HG03432 (cell line): ENCODE measurements around the gene RPUSD1.
"Not testable (repeated sequence)": the region's sequence is repeated elsewhere in the genome, so short reads cannot be mapped to it uniquely, and the experiment has no call there.

Experiments used
- ATAC-seq: cut with Tn5 transposase; IDR thresholded peaks from one replicate; pipeline ENCODE4 v1.9.1; 2021; ENCODE audit warnings: mild to moderate bottlenecking, moderate library complexity; ENCODE audit not compliant: unreplicated experiment

RPUSD1 gene

DNA sequence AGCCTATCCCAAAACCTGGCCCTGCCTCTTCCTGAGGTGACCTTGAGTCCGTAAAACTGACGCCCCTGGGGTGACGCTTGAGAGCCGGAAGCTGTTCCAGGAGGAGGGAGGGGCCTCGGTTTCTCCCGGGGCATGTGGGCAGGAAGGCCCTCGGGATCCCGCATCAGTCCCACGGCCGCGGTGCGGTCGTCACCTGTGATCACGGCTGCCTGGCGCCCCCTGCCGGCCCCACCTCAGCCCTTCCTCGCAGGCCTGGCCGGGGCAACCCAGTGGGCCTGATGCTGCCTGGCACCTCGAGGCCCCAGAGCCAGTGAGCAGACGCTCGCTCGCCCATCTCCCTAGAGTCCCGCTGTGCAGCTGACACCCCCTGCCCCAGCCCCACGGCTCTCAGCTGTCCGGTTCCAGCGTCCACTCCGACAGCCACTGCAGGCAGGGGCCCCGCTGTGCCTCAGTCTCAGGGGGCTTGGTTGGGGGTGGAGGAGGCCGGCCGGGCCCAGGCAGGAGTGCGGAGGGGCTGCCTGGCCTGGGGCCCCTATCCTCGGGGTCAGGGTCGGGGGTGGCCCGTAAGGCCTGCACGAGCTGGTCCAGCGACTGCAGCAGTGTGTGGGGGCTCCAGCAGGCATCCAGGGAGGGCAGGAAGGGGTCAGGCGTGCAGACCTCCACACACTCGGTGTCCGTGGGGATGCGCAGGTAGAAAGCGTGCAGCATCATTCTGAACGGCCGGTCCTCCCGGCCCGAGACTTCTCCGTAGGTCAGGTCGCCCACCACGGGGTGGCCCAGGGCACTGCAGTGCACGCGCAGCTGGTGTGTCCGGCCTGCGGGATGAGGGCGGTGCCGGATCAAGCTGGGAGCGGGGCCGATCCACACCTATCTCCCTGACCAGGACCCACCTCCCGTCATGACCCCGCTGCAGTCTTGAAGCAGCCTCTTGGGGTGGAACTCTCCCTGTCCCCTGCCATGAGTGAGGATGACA lies 2.3 kb downstream of the RPUSD1 start:
- no peak for ATAC-seq

DNA sequence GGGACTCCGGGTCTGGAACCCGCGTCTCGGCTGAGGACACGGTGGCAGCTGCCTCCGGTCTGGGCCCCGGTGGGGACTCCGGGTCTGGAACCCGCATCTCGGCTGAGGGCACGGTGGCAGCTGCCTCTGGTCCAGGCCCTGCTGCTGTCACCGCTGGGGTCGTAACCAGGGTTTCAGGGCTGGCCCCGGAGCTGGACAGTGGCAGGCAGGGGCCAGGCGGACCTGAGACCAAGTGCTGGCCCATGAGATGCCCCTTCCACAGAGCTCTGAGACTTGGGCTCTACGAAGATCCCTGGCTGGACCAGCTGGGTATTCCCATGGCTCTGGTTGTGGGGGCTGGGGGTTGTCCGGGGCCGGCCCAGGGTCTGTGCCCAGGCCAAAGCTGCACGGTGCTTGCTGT lies 3.8 kb downstream of the RPUSD1 start:
- ATAC-seq, result no peak

DNA sequence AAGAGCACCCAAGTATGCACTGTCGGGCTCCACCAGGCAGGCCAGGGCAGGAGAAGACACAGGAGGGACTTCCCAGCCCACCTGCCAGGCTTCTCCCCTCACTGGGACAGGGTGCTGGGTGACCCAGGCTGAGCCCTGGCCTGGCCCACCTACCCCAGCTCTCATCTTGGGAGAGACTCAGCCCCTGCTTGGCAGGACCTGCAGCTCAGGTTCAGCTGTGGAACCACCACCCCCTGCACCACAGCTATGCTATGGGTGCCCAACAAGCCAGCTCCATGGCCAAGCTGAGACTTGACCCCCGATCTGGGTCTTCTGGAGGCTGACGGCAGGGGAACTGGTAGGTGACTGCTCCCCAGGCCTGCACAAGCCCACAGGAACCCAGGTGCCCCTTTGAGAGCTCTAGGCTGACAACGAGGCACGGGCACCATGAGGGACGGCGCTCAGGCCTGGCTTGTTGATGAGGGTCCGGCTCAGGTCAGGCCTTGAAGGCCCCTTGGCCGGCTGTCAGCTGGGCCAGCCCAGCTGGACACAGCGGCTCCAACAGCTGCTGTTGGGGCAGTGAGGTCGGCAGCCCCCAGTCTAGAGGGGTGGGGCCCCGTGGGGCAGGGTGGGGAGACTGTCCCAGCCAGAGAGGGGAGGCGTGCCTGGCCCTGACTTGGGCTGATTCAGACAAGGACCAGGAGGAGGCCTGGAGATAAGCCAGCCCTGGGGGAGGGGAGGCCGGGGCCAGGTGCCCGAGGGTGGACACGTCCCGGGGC lies 4.6 kb downstream of the RPUSD1 start:
- ATAC-seq, result no peak

DNA sequence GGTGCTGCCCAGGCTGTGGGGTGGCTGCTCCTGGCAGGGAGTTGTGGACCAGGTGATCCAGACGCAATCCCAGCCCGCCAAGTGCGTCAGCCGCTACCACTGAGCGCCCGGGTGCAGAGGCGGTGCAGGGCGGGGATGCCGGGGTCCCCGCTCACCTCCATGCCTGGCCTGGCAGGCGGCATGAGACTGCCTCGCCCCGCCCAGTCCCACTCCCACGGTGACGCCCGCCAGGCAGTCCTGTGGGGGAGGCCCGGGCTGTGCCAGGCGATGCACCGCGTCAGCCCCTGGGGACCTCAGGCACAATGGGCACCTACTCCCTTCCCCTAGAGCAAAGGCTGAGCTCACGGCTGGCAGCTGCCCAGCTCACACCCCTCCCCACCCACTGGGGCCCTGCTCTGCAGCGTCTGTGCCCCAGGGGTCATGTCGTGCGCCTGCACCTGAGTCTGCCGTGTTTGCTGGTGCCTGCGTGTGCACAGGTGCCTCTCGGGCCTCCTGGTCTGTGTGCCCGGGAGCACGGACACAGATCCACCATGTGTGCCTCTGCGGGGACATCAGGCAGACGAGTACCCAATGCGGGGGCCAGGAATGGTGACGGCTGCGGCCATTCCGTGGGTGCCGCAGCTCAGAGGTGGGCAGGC lies 5.3 kb downstream of the RPUSD1 start:
- no peak for ATAC-seq

DNA sequence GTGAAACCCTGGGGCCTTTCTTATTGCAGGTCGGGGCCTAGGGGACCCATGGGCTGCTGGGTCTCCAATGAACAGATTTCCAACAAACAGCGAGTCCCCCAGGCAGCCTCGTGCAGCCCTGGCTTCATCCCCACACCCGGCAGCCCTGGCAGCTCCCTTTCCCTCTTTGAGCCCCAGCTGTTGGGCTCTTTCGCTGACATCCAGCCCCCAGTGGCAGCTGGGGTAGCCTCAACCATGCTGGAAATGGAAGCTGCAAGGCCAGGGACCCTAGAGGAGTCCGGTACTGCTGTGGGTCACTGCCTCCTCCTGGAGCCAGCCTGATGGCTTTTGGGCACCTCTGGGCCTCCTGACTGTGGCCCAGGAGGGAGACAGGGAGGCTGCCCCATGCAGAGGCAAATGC lies 5.9 kb downstream of the RPUSD1 start:
- no peak for ATAC-seq

DNA sequence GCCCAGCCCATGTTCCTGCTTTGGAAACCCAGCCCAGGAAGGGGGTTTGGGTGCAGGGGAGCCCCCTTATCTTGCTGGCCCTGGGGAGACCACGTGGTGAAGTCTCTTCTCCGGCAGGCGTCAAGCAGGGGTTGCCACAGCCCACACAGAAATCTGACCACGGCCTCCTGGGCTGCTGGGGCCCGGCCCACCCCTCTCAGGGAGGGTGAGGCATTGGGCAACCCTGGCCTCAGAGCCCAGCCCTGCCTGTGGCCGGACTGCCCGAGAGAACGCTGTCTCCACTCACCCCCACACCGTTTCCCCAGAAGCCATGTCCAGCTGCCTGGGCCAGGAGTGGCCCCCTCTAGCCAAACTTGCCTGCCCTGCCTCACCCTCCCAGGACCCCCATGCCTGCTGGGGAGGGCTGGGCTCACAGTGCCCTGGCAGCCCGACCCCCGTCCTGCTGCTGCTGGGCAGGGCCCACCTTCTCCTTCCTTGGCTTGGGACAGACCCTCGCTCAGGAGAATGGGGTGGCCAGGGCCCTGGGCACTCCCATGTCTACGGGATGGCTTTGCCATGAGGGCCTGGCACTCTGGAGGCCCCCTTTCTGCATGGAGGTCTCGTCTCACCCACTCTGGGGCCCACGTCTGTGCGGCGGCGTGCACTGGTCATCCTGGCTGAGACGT lies 6.7 kb downstream of the RPUSD1 start:
- ATAC-seq, result no peak

DNA sequence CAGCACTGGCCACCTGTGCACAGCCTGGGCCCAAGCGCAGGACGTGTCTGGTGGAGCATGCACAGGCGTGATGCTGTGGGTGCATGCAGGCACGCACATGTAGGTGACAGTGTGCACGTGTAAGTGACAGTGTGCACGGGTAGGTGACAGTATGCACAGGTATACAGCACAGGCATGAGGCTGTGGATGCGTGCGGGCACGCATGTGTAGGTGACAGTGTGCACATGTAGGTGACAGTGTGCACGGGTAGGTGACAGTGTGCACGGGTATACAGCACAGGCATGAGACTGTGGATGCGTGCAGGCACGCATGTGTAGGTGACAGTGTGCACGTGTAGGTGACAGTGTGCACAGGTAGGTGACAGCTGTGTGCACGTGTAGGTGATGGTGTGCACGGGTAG lies 7.9 kb downstream of the RPUSD1 start:
- ATAC-seq, result no peak

DNA sequence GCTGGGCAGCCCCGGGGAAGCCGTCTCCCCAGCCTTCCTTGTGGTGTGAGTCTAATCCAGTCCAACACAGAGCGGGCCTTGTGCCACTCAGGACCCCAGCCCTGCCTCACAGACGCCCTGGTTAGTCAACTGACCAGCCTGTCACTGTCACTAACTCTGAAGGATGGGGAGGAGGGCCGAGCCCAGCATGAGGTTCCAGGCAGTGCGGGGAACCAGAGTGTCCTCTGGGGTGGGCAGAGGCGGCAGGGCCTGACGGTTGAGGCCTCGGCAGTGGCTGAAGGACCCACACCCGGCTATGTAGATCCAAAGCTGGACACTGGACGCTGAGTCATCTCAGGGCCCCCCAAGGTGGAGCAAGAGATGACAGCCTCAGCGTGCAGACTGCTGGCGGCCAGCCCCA lies 8.6 kb downstream of the RPUSD1 start:
- no peak for ATAC-seq

DNA sequence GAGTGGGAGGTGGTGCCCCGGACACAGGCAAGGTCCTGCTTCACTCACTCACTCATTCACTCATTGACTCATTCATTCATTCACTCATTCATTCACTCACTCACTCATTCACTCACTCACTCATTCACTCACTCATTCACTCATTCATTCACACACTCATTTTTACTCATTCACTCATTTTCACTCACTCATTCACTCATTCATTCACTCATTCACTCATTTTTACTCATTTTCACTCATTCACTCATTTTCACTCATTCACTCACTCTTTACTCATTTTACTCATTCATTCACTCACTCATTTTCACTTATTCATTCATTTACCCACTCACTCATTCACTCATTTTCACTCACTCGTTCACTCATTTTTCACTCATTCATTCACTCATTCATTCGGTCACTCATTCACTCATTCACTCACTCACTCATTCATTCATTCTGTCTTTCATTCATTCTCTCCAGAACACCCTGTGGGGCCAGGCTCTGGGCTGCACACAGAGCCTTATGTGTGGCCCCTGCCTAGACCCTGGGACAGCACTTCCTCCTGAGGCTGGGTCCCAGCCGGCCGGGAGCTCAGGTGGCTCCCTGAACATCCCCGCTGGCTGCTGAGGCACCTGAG lies 9.2 kb downstream of the RPUSD1 start:
- no peak for ATAC-seq

DNA sequence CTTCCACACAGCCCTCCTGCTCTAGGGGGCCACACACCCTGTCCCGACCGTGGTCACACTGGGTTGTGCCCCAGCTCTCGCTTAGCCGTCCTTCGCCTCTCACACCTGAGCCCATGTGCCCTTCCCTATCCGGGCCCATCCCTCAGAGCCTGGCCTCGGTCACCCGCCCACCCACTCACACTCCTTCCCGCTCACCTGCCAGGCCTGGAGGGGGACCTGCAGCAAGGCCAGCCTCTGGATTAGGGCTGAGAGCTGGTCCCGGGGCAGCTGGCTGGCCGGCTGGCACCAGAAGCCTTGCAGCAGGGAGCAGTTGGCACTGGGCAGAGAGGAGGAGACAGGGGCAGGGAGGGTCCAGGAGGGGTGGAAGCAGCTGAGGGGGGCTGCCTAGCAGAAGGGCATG lies 9.7 kb downstream of the RPUSD1 start:
- no peak for ATAC-seq

DNA sequence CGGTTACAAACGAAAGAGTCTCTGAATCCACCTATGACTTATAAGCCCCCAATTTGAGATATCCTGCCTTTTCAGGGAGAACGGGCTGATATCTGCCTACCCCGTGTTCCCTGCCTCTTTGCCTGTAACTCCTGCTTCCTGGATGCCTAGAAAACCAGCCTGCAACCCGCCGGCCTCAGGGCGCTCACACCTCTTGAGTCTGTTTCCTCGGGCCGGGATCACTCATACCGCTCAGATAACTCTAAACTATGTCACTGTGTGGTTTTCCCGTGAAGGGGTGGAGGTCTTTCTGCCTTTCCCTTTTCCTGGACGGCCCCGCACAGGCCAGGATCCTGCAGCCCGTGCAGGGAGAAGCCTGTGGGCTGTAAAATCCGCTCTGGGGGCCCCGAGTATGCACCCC lies 10.4 kb downstream of the RPUSD1 start:
- no peak for ATAC-seq

DNA sequence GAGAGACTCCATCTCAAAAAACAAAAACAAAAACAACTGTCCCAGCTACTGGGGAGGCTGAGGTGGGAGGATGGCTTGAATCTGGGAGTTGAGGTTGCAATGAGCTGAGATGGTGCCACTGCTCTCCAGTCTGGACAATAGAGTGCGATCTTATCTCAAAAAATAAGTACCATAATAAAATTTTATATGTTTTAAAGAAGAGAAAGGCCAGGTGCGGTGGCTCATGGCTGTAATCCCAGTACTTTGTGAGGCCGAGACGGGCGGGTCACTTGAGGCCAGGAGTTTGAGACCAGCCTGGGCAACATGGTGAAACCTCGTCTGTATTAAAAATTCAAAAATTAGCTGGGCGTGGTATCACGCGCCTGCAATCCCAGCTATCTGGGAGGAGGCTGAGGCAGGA lies 11.4 kb downstream of the RPUSD1 start:
- ATAC-seq, result no peak

DNA sequence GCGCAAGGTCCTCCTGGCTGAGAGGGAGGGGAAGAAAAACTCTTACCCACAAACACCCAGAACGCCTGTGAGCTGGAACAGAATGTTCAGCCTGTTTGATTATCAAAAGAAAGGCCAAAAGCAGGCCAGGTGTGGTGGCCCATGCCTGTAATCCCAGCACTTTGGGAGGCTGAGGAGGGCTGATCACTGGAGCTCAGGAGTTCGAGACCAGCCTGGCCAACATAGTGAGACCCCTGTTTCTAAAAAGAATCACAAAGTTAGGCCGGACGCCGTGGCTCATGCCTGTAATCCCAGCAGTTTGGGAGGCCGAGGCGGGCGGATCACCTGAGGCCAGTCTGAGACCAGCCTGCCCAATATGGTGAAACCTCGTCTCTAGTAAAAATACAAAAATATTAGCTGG lies 11.9 kb downstream of the RPUSD1 start:
- ATAC-seq, result not testable (repeated sequence)

DNA sequence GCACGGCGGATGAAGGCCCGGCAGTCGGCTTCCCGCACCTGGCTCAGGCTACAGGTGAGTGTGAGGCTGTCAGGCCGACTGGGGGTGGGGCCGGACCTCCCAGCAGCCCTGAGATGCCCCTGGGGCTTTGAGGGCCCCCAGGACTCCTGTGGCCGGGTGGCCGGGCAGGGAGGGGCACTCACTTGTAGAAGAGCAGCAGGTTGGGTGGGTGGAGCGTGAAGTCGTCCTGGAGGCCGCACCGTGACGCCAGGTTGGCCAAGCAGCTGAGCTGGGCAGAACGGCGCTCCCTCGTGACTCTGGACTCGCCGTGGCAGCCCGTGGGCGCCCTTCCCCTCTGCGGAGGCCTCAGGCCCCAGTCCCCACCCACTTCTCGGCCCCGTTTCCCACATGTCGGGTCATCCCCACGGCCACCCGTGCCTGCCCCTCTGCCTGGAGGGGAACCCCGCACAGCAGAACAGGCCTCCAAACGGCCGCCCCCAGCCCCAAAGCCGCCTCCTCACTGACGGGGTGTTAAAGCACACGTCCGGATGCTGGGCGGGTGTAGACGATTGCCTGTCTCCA lies 12.9 kb downstream of the RPUSD1 start:
- ATAC-seq, result no peak

DNA sequence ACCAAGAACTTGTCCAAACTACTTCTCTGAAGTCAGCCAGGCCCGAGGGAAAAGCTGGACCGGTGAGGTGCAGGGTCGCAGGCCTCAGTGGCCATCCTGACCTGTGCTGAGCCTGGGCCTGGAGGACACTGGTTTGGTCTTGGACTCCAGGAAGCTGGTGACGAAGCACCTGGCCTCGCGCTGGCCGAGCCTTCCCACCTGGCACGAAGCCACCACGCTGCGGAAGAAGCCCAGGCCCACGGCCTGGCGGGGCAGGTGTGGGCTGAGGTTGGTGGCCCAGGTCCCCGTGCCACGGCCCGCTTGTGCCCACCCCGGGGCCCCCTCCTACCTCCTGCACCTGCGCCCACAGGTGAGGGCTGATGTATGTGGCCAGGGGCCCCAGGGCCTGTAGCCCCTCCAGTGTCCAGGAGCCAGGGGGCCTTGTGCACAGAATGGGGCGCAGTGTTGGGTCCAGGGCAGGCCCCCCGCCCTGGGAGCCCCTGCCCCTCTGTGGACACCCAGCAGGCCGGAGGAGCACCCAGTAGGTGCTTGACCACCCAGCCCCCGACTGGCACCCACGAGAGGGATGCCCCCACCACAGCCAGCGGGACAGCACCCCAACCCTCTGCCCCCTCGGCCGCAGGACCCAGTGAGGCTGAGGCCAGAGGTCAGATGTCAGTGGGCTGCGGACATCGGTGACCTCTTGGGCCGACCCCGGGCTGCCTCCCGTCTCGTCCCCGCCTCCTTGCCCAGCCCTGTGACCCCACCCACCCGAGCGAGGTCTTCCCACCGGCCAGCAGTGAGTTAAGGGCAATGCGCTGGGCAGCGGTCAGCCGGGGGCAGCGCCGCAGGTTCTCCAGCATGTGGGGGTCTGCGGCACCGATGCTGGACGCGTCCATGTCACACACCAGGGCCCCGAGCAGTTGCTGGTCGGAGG lies 13.8 kb downstream of the RPUSD1 start:
- ATAC-seq, result no peak

DNA sequence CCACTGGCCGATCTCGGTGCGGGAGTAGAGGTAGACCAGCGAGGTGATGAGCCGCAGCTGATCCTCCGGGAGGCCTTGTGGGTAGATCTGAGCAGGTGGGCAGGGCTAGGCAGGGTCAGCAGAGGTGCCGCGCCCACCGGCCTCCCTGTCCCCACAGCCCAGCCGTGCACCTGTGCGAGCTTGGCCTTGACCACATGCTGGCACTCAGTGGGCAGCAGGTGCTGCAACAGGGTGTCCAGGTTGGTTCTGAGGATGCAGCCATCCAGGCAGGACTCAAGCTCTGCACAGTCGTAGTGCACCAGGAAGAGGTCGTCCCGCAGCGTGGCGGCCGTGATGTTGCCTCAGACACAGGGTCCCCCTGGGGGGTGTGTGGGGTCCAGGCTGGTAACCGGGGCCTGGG lies 15.2 kb downstream of the RPUSD1 start:
- no peak for ATAC-seq

DNA sequence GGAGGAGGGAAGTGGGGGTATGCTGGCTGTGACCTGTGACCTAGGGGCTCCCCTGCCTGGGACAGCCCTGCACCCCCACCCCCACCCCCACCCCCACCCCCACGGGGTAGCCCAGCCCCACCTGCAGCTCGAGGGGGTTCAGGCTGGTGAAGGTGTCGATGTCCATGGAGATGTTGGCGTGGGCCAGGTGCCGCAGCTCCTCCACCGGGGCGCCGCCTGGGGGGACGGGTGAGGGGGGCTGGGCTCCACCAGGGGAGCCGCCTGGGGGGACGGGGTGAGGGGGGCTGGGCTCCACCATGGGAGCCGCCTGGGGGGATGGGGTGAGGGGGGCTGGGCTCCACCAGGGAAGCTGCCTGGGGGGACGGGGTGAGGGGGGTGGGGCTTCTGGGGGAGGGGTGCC lies 17.8 kb downstream of the RPUSD1 start:
- ATAC-seq, result no peak

DNA sequence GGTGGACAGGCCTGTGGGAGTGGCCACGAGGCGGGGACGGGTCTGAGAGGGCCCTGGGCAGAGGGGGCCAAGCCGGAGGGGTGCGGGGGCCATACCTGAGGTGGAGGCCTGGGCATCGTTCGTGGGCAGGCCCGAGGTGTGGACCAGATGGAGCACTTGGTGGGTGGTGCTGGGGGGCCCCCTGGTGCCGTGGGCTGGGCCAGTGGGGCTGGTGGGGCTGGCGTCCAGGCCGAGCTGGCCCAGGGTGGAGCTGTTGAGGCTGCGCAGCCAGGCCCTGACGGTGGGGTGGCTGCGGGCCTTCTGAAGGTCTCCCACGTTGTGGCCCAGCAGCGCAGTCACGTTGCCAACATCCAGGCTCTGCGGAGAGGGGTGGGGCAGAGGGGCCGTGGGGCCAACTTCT lies 18.2 kb downstream of the RPUSD1 start:
- no peak for ATAC-seq

DNA sequence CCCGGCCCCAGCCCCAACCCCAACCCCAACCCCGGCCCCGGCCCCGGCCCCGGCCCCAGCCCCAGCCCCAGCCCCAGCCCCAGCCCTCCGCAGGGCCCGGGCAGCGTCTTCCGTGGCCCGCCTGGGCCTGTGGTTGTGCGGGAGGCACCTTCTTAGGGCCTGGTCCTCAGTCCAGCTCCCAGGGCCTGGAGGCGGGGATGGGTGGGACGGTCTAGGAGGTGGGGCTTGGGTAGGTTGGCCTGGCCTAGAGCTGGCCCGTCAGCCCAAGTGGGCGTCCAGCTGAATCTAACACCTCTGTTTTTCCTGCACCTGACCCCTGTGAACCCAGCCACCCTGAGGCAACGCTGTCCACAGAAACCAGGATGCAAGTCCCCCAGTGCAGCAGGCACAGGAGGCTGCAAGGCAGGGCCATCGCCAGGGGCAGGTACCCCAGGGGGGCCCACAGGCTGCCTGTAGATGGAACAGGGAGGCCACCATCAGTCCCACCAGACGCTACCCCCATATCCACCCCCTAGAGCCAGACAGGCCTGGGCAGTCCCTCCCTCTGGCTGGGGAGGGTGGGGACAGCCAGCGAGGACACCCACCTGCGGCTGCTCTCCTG lies 18.9 kb downstream of the RPUSD1 start:
- ATAC-seq, result no peak
